Epithelial cell of esophagus (primary cell): ENCODE data around the gene COL26A1.
"Not testable (repeated sequence)": the region's sequence is repeated elsewhere in the genome, so short reads cannot be mapped to it uniquely, and the experiment has no call there.

ENCODE experiments used
- DNase-seq: peaks from one replicate; pipeline ENCODE4 v3.0.0; 2010; ENCODE audit warnings: low read depth
- H3K4me3 ChIP-seq: 2 replicates; pipeline ENCODE4 v1.5.1; 2011; ENCODE audit warnings: mild to moderate bottlenecking, low read length, control low read depth
- TF ChIP-seq, protein P1 (sequence below): IDR thresholded peaks from 2 replicates; pipeline ENCODE4 v1.5.1; 2011; ENCODE audit warnings: low read depth, mild to moderate bottlenecking, low read length, control low read depth, inconsistent platforms; ENCODE audit not compliant: insufficient read depth; ENCODE audit errors: missing control alignments

COL26A1 gene

GRCh38 chr7:101468546-101469275, 106.0 kb downstream of the COL26A1 start:
- no peak overlapping the region for H3K4me3 ChIP-seq
- TF ChIP-seq, protein P1, sequence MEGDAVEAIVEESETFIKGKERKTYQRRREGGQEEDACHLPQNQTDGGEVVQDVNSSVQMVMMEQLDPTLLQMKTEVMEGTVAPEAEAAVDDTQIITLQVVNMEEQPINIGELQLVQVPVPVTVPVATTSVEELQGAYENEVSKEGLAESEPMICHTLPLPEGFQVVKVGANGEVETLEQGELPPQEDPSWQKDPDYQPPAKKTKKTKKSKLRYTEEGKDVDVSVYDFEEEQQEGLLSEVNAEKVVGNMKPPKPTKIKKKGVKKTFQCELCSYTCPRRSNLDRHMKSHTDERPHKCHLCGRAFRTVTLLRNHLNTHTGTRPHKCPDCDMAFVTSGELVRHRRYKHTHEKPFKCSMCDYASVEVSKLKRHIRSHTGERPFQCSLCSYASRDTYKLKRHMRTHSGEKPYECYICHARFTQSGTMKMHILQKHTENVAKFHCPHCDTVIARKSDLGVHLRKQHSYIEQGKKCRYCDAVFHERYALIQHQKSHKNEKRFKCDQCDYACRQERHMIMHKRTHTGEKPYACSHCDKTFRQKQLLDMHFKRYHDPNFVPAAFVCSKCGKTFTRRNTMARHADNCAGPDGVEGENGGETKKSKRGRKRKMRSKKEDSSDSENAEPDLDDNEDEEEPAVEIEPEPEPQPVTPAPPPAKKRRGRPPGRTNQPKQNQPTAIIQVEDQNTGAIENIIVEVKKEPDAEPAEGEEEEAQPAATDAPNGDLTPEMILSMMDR = no peak
- no peak for DNase-seq

GRCh38 chr7:101470668-101471487, 108.2 kb downstream of the COL26A1 start:
- no peak for DNase-seq
- TF ChIP-seq, protein P1 = no peak
- no peak overlapping the region for H3K4me3 ChIP-seq

- H3K4me3 ChIP-seq = no peak overlapping the region
- no peak for DNase-seq
- TF ChIP-seq, protein P1 = no peak
These were observed 111.5 kb downstream of the COL26A1 start for GRCh38 chr7:101474178-101474577.

GRCh38 chr7:101475691-101476090, 113.0 kb downstream of the COL26A1 start:
- DNase-seq, H3K4me3 ChIP-seq: not testable (repeated sequence)

- H3K4me3 ChIP-seq = no peak overlapping the region
- no peak for DNase-seq
- TF ChIP-seq, protein P1 = no peak
These were observed 116.5 kb downstream of the COL26A1 start for GRCh38 chr7:101479217-101479616.

DNA sequence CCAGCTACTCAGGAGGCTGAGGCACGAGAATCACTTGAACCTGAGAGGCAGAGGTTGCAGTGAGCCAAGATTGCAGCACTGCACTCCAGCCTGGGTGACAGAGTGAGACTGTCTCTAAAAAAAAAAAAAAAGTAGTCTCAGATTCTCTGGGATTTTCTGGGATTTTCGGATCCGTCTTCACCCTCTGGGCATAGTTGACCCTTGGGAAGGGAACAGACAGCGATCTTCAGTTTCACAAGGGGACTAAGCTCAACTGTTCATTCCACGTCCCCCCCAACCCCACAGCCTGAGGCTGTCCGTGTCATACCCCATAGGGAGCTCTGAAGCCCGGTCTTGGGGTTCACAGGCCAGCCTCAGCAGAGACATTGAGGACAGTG, 123.4 kb downstream of the COL26A1 start:
- DNase-seq, H3K4me3 ChIP-seq: not testable (repeated sequence)

DNA sequence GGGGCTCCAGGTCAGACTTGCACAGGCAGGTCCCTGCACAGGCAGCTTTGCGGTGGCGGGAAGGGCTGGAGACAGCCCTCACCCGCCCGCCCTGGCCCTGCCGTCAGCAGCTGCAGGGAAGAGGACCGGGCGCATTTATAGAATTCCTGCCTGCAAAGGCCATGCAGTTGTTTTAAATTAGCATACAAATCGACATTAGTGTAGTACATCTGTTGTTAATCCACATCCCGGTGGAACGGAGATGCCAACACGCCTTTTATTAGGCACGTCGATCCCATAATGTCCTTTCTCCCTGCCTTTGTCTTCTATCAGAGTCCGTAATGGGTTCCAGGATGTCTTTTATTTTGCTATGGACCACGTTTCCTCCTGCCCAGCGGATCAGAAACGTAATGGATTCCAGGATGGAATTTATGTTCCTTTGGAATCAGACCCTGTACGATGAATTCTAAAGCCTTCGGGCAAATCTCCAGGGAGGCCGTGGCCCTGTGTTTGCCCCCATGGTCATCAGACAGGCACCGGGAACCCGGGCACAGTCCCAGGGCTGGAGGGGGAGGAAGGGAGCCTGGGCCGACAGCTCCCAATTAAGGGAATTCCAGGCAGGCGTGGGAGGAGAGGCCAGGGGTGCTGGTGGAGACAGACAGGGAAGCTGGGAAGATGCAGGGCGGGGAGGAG, 123.9 kb downstream of the COL26A1 start:
- TF ChIP-seq, protein P1 = no peak
- no peak for DNase-seq
- no peak overlapping the region for H3K4me3 ChIP-seq
